Fibroblast of skin of left biceps (primary cell): ENCODE results near the gene HEATR5B.
"Not testable (repeated sequence)": the region's sequence is repeated elsewhere in the genome, so short reads cannot be mapped to it uniquely, and the experiment has no call there.

Experiments used
- DNase-seq, 2 experiments: peaks; one replicate each; pipeline ENCODE4 v3.0.0-alpha.2; 2013; ENCODE audit warnings: low read depth in 2 of 2

HEATR5B gene

GRCh38 chr2:36981911-36982310 is 102.3 kb downstream of the HEATR5B start:
- DNase-seq = no peak

DNA sequence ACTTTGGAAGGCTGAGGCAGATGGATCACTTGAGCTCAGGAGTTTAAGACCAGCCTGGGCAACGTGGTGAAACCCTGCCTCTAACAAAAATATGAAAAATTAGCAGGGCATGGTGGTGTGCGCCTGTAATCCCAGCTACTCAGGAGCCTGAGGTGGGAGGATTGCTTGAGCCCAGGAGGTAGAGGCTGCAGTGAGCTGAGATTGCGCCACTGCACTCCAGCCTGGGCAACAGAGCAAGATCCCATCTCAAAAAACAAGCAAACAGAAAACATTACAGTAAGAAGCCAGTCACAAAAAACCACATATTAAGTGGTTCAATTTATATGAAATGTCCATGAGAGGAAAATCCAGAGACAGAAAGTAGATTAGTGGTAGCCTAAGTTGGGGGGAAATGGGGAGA is 105.2 kb downstream of the HEATR5B start:
- not testable (repeated sequence) for DNase-seq

DNA sequence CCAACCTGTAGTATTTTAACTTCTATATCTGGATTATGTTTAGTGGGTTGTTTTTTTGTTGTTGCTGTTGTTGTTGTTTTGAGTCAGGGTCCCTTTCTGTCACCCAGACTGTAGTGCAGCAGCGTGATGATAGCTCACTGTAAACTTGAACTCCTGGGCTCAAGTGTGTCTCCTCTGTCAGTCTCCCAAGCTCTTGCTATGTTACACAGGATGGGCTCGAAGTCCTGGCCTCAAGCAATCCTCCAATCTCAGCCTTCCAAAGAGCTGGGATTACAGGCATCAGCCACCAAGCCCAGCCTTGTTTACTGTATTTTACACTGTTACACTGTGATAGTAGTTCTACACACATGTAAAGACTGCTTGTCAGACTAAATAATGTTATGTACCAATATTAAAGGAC is 108.1 kb downstream of the HEATR5B start:
- no peak for DNase-seq

- no peak for DNase-seq
These were observed 108.9 kb downstream of the HEATR5B start for GRCh38 chr2:36975306-36975705.

GRCh38 chr2:36973320-36973719 is 110.9 kb downstream of the HEATR5B start:
- no peak for DNase-seq

DNA sequence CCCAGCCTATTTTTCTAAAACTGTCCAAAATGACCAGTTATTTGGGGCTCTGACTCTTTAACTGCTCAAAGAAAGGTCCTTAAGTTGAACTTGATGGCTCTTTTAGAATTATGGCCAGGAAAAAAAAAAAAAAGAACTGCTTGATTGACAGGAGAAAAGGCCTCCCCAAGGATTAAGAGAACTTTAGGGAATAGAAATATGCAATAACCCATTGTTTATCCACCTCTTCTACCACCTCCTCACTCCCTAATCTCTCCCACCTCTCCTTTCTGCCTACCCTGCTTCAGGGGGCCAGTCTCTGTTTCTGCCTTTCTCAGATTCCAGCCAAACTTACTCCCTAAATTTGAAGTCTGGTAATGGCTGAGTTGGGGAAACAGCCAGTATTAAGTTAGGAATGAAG is 112.2 kb downstream of the HEATR5B start:
- DNase-seq = no peak

DNA sequence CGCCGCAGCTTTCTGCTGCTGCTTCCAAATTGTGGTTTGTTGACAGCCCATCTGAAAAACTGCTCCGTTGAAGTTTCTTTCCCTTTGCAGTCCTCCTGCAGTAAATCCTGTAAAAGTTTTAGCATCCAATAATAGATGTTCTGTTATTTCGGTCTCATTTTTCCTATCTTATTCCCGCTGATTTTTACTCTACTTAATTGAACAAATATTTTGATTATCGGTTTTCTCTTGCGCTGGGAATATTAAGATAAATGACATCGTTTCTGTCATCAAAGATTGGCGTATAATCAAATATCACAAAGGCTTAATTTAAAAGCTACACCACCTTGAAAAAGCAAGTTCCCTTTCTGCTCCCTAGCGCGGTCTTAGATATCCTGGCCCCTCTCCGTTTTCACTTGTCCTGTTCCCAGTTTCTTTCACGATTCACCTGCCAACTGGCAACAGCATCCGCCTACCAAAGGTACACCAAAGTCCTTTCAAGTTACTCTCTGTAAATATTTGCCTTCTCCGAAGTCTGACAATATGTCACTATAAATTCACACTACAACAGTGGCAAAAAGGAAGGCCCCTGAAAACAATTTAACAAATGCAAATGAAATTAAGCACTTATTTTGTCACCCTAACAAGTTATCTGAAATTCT is 116.8 kb downstream of the HEATR5B start:
- DNase-seq = no peak

- peak; percentile 91 to 94 for DNase-seq
These were observed 117.6 kb downstream of the HEATR5B start, which contains the start of gene STRN for GRCh38 chr2:36966370-36967235. STRN (minus strand) TSS chr2:36966536; CDS start chr2:36966463, 73 bp downstream.

DNA sequence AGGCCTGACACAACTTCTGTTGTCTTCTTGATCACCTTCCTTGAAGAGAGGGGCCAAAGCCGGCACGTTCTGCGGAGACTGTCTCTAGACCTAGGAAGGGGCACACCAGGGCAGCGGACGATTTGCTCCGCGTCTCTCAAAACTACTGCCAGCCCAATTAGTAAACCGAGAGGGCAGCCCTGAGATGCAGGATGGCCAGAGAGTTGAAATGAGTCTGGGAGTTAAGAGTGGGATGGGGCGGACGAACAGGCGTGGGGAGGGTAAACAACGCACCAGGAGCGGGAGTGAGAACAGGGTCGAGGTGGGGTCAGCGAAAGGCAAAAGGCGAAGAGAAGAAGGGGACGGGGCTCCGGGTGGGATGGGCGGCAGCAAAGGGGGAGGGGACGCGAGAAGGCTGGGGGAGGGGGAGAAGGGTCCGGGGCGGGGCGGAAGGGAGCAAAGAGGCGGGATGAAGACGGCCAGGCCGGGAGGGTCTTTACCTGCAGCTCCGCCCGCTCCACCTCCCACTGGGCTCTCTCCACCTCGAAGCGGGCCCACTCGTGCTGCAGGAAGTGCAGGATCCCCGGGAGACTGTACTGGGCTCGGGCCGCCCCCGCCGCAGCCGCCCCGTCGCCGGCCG is 118.3 kb downstream of the HEATR5B start:
- DNase-seq = no peak

- DNase-seq = no peak
These were observed 119.0 kb downstream of the HEATR5B start for GRCh38 chr2:36965206-36965605.

GRCh38 chr2:36964496-36965058 is 119.6 kb downstream of the HEATR5B start:
- no peak for DNase-seq

GRCh38 chr2:36963734-36964133 is 120.4 kb downstream of the HEATR5B start:
- no peak for DNase-seq

DNA sequence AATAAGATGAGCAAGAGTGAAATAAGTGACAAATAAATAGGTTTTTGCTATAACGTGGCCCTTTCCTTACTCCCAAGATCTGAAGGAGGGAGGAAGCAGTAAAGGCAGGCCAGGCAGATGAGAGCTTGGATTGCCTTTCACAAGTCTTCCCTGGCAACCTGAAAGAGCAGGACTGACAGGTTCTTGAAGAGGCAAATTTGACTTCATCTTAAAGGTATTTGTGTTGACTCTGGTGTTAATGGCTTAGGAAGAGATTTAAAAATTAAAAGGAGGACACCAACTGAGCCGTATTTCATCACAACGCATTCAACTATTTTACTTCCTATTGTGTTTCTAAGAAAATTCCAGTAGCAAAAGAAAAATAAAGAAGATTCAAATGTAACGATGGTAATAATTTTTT is 121.1 kb downstream of the HEATR5B start:
- DNase-seq = no peak

- no peak for DNase-seq
These were observed 123.4 kb downstream of the HEATR5B start for GRCh38 chr2:36960773-36961172.

DNA sequence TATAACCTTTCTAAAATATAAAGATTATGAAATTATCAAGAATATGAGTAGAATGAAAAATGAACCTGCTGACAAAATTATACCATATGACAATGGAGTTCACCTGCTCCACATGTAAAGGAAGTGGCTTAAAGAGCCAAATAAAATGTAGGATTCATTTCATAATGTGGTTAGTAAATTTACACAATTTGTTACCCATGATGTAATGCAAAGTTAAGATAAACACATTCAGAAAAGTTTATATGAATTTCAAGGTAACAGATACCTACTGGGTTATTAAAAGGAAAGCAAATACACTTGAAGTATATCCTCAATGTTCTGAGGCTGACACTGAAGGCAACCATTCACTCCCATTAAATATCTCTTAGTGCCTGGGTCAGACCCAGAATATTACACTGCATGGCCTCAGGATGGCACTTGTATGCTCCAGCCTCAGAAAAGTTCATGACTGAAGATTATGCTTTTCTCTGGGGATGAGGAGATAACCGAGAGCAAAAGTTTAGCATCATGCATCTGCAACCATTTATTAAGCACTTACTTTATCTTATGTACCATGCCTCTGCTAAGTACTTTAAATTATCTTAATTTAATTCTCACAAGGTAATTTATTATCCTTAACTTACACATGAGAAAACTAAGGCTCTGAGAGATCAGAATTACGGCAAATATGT is 124.0 kb downstream of the HEATR5B start:
- no peak for DNase-seq

DNA sequence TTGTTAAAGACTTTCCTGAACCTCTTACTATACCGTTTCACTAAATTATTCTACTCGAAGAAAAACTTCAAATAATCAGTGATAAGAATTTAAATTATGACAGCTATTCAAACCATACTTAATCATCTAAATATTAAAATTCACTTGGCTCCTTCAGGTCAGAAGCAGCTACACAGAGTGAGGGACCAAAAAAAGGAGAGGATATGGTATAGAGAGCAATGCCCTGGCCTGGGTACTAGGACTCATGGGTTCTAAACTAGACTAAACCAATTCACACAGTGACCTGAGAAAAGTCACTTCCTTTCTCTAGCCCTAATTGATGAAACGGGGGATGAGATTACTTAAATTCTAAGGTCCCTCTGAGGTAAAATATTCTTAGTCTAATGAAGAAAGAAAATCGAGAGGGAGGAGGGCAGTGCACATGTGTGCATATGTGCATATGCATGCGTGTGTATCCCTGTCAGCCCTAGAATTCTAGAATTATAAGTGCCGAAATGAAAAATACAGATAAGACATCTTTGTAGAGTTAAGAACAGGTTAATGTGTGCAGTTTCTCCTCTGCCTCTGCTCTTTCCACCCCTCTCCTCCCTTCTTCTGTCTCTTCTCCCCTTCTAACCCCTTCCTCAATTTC is 129.1 kb downstream of the HEATR5B start:
- no peak for DNase-seq

DNA sequence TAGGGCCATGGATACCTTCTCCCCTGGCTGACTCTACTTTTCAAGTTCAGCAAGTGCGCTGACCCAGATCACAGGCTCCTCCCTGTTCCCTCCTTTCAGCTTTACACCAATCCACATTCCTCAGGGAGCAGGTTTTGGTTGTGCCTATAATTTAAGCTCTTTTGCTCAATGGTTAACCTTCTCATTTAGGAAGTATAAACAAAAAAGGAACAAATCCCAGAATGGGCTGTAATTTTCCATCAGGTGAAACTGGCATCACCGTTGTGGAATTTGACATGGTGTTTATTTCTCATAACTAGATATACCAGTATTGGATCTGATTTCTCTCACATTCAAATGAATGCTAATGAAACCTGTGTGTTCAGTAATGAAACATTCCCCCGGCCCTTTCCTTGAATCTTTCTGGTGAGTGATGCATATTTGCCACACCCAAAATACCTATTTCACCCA is 131.4 kb downstream of the HEATR5B start:
- DNase-seq = no peak

DNA sequence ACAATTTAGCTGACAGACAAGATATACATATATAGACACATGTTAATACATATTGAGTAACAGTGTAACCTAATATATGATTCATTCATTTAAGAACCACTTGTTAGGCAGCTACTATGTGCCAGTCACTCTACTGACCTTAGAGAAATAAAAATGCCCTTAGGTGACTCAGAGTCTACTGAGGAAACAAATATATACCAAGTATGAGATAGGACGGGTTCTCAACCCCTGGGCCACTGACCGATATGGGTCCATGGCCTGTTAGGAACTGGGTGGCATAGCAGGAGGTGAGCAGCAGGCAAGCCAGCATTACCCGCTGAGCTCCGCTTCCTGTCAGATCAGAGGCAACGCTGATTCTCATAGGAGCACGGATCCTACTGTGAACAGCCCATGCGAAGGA is 132.6 kb downstream of the HEATR5B start:
- DNase-seq = no peak

- DNase-seq = no peak
These were observed 133.1 kb downstream of the HEATR5B start for GRCh38 chr2:36951027-36951518.

GRCh38 chr2:36949845-36950244 is 134.3 kb downstream of the HEATR5B start:
- DNase-seq = no peak

DNA sequence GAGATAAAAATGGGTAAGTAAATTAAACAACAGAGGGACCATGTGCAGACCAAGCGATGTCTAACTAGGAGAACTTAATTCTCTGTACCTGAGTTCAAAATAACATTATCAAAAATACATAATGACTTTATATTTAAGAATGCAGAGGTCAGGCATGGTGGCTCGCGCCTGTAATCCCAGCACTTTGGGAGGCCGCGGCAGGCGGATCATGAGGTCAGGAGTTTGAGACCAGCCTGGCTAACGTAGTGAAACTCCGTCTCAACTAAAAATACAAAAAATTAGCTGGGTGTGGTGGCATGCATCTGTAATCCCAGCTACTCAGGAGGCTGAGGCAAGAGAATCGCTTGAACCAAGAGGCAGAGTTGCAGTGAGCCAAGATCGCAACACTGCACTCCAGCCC is 138.9 kb downstream of the HEATR5B start:
- DNase-seq = not testable (repeated sequence)
